ENCODE results near the gene CNPY1.

CNPY1 gene

GRCh38 chr7:155507576-155507975, 38.8 kb downstream of the CNPY1 start:
- no peak for DNase-seq (ENCODE audit: low read depth in 1 of 2, low spot score in 1 of 2)
- Histone ChIP-seq H3K4me3 (replicated peaks; ENCODE audit: insufficient read depth, low read length) (no peak overlapping the region), H3K27me3 (ENCODE audit: insufficient read depth, poor library complexity, severe bottlenecking) (peaks cover 90% of the 10 kb centered on the region), H3K27ac (replicated peaks) (no peak overlapping the region)
- TF ChIP-seq POLR2AphosphoS5 (IDR thresholded peaks at IDR 0.05; ENCODE audit: low read depth) (no peak), CTCF (IDR thresholded peaks at IDR 0.05; ENCODE audit: insufficient read depth, low read length) (no peak), REST (IDR thresholded peaks at IDR 0.05; ENCODE audit: insufficient replicate concordance, low read depth) (no peak), SPI1 (IDR thresholded peaks at IDR 0.05; ENCODE audit: borderline replicate concordance, low read depth) (no peak), GABPA (IDR thresholded peaks at IDR 0.05; ENCODE audit: low read depth) (no peak)

GRCh38 chr7:155506854-155507337, 39.5 kb downstream of the CNPY1 start:
- no peak overlapping the region for H3K4me3 ChIP-seq (replicated peaks; ENCODE audit: insufficient read depth, low read length)
- TF ChIP-seq GABPA (IDR thresholded peaks at IDR 0.05; ENCODE audit: low read depth) (no peak), SPI1 (IDR thresholded peaks at IDR 0.05; ENCODE audit: borderline replicate concordance, low read depth) (no peak), CTCF (IDR thresholded peaks at IDR 0.05; ENCODE audit: insufficient read depth, low read length) (no peak), REST (IDR thresholded peaks at IDR 0.05; ENCODE audit: insufficient replicate concordance, low read depth) (no peak), POLR2AphosphoS5 (IDR thresholded peaks at IDR 0.05; ENCODE audit: low read depth) (no peak)
- peaks cover 90% of the 10 kb centered on the region for H3K27me3 ChIP-seq (ENCODE audit: insufficient read depth, poor library complexity, severe bottlenecking)
- DNase-seq (ENCODE audit: low read depth in 1 of 2, low spot score in 1 of 2), result peak in 1 of 2 experiments; percentile 9
- no peak overlapping the region for H3K27ac ChIP-seq (replicated peaks)

- DNase-seq (ENCODE audit: low read depth in 1 of 2, low spot score in 1 of 2), result no peak
- H3K27me3 ChIP-seq (ENCODE audit: insufficient read depth, poor library complexity, severe bottlenecking), result peaks cover 83% of the 10 kb centered on the region
- no peak overlapping the region for H3K27ac ChIP-seq (replicated peaks)
- TF ChIP-seq CTCF (IDR thresholded peaks at IDR 0.05; ENCODE audit: insufficient read depth, low read length) (no peak), POLR2AphosphoS5 (IDR thresholded peaks at IDR 0.05; ENCODE audit: low read depth) (no peak), GABPA (IDR thresholded peaks at IDR 0.05; ENCODE audit: low read depth) (no peak), SPI1 (IDR thresholded peaks at IDR 0.05; ENCODE audit: borderline replicate concordance, low read depth) (no peak), REST (IDR thresholded peaks at IDR 0.05; ENCODE audit: insufficient replicate concordance, low read depth) (no peak)
- H3K4me3 ChIP-seq (replicated peaks; ENCODE audit: insufficient read depth, low read length), result no peak overlapping the region
Measured at GRCh38 chr7:155505422-155505793, 41.0 kb downstream of the CNPY1 start.
